HG03439 (cell line): ENCODE results near the gene LRIG2.
"Not testable (repeated sequence)": the region's sequence is repeated elsewhere in the genome, so short reads cannot be mapped to it uniquely, and the experiment has no call there.

Experiments
- ATAC-seq: cut with Tn5 transposase; IDR thresholded peaks from one replicate; pipeline ENCODE4 v1.9.1; 2021; ENCODE audit warnings: mild to moderate bottlenecking, moderate library complexity; ENCODE audit not compliant: unreplicated experiment

The LRIG2 gene, protein sequence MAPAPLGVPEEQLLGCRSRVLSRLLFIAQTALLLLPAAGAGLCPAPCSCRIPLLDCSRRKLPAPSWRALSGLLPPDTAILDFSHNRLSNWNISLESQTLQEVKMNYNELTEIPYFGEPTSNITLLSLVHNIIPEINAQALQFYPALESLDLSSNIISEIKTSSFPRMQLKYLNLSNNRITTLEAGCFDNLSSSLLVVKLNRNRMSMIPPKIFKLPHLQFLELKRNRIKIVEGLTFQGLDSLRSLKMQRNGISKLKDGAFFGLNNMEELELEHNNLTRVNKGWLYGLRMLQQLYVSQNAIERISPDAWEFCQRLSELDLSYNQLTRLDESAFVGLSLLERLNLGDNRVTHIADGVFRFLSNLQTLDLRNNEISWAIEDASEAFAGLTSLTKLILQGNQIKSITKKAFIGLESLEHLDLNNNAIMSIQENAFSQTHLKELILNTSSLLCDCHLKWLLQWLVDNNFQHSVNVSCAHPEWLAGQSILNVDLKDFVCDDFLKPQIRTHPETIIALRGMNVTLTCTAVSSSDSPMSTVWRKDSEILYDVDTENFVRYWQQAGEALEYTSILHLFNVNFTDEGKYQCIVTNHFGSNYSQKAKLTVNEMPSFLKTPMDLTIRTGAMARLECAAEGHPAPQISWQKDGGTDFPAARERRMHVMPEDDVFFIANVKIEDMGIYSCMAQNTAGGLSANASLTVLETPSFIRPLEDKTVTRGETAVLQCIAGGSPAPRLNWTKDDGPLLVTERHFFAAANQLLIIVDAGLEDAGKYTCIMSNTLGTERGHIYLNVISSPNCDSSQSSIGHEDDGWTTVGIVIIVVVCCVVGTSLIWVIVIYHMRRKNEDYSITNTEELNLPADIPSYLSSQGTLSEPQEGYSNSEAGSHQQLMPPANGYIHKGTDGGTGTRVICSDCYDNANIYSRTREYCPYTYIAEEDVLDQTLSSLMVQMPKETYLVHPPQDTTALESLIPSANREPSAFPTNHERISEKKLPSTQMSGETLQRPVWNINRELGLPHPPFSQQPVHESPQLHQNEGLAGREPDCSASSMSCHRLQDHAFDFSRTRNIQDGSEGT

DNA sequence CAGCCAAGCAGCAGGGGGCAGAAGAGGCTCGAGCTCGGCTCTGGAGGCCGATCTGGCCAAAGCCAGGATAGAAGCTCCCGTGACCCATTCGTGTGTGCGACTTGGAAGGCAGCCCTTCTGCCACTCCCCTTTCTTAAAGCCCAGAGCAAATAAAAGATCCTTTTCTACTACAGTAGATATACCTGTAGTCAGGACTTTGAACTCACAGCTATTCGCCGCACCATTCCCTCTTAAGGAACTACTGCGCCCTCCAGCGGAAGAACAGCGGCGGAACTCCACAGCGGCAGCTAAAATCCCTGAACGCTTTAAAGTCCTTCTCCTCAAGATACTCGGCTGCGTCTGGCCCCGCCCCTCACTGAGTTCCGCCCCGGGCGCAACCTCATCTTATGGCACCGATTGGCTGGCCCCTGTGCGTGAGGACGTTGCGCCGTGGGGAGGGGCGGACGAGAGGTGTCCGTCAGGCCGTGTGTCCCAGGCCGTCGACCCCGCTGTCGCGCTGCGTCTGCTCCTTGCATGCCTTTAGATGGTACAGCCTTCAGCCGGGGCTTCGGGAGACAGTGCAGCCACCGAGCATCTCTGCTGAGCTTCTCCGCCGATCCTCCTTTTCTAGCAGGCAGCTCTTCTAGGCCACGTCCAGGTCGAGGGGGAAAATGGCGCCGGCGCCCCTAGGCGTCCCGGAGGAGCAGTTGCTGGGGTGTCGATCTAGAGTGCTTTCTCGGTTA is at the start of gene LRIG2:
LRIG2 (plus strand) TSS at position 442 of the 722 bp plus-strand sequence; CDS start at position 651, 209 bp downstream.
- ATAC-seq = peak; percentile 98

DNA sequence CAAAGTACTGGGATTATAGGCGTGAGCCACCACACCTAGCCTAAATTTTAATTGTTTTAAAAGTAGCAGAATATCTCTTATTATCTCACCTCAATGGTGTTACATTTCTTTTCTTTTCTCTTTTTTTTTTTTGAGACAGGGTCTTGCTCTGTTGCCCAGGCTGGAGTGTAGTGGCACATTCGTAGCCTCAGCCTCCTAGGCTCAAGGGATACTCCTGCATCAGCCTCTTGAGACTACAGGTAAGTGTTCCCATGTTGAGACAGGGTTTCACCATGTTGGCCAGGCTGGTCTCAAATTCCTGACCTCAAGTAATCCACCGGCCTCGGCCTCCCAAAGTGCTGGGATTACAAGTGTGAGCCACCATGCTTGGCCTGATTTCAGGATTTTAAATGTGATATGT is 49.7 kb upstream of the LRIG2 start:
- ATAC-seq = not testable (repeated sequence)

GRCh38 chr1:113027007-113027406 is 46.0 kb upstream of the LRIG2 start:
- ATAC-seq = no peak

DNA sequence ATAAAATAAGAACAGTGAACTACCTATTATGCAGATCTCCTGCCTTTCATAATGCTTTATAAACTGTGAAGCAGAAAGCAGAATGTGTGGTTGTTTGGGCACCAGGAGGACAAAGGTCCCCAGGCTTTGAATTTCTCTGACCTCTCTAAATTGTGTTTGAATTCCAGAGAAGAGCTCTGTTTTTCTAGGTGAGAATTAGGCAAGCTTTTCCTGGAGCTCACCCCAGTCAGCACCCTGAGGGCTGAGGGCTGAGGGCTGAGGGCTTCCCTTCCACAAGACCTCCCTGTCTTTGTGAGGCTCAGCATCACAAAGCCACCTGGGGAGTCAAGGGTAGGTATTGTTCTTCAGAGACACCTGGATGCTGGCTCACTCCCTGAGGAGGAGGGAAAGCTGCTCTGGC is 45.5 kb upstream of the LRIG2 start:
- ATAC-seq = no peak

GRCh38 chr1:113029822-113030221 is 43.2 kb upstream of the LRIG2 start:
- ATAC-seq = no peak

DNA sequence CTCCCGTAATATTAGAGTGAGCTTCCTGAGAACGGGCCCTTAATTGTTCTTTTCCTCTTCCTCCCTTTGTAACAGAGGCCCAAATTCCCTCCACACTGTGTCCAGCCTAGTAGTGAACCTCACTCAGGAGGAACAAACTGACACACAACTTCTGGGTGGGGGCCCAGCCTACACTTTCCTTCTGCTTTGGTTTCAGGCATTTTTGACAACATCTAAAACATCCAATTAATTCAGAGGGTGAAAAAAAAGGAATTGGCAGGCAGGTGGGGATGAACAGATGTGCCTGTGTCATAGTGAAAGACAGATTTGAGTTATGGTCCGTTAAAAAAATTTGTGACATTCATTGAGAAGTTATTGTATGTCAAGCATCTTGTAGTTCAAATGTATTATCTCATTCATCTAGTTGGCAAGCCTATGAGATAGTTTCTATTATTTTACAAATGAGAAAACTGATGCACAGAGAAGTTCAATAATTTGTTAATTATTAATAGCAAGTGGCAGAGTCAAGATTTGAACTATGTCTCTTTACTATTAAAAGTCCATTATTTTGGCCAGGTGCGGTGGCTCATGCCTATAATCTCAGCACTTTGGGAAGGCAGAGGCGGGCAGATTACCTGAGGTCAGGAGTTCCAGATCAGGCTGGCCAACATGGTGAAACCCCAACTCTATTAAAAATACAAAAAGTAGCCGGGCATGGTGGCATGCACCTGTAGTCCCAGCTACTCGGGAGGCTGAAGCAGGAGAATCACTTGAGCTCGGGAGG is 41.6 kb upstream of the LRIG2 start:
- ATAC-seq = no peak

GRCh38 chr1:113035086-113035485 is 37.9 kb upstream of the LRIG2 start:
- ATAC-seq = no peak

- no peak for ATAC-seq
Measured at GRCh38 chr1:113036639-113037321, 36.2 kb upstream of the LRIG2 start.

DNA sequence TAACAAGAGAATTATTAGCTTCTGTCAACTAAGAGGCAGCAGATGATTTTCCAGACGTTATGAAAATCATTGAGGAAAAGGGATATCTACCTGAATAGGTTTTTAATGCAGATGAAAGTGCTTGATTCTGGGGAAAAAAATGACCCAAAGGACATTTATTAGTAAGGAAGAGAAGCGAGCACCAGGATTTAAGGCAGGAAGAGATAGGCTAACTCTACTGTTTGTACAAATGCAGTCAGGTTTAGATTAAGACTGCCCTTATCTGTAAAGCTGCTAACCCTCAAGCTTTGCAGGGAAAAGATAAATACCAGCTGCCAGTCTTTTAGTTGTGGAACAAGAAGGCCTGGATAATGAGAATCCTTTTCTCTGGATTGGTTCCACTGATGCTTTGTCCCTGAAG is 33.0 kb upstream of the LRIG2 start:
- ATAC-seq = no peak

- ATAC-seq = no peak
Measured at GRCh38 chr1:113040718-113041412, 32.1 kb upstream of the LRIG2 start.

GRCh38 chr1:113041569-113042284 is 31.3 kb upstream of the LRIG2 start:
- no peak for ATAC-seq

DNA sequence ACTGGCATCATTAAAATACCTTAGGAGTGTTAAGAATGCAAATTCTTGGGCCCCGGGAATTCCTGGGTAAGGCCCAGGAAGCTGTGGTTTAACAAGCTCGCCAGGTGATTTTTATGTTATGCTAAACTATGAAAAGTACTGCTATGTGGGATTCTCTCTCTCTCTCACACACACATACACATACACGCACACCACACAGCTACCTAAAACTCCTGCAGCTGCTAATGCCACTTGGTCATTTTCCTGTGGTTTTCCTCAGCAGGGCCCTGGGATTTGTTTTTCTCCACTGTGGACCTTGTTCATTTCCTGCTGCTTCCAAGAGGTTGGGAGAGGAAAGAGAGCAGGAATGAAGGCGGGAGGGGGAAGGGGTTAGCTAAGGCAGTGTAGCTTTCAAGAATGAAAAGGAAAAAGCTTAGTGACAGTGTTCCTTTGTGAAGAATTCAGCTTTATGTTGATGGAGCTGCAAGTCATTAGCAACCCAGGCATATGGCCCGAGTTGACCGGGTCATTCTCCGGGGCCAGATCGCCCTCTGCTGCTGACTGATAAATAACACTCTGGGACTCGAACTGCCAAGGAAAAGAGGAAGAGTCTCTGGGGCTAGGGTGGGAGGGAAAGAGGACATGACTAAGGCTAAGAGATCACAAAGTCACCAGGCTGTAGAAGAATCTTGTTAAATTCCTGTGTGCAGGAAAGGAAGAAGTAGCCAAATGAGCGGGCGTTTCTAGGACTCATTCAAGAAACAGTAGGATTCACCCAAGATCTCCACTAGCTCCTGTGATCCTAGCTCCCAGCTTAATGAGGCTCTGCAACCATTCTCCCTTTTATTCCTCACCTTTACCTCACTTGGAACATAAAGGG is 30.5 kb upstream of the LRIG2 start:
- peak; percentile 71 for ATAC-seq

GRCh38 chr1:113043144-113043488 is 29.9 kb upstream of the LRIG2 start:
- not testable (repeated sequence) for ATAC-seq

DNA sequence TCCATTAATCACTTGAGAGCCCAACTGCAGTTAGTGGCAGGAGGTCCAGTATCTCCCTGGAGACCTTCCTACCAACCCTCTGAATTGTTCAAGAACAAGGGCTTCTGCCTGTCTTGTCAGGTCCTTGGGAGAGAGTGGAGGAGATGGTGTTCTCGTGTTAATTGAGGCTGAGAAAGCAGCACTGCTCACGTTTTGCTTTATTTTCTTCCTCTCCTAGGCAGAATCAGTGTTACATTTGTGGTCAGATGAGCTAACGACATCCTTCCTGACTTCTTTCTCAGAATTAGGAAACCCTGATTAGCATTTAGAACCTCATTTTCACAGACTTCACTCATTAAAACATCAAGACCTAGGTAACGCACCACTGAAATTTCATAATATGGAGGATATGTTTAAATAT is 26.4 kb upstream of the LRIG2 start:
- no peak for ATAC-seq

DNA sequence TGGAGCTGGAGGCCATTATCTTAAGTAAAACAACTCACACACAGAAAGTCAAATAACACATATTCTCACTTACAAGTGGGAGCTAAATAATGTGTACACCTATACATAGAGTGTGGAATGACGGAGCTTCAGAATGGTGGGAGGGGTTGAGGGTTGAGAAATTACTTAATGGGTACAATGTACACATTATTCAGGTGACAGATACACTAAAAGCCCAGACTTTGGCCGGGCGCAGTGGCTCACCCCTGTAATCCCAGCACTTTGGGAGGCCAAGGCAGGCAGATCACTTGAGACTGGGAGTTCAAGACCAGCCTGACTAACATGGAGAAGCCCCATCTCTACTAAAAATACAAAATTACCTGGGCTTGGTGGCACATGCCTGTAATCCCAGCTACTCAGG is 24.9 kb upstream of the LRIG2 start:
- ATAC-seq = no peak

- ATAC-seq = no peak
Measured at GRCh38 chr1:113053344-113054126, 19.5 kb upstream of the LRIG2 start.

- no peak for ATAC-seq
Measured at GRCh38 chr1:113055570-113055969, 17.4 kb upstream of the LRIG2 start.
